K562 (cell line): ENCODE results near the gene RAD21L1. TPM values are rescaled to one million over a fixed set of nuclear protein-coding genes. Genes with fewer than 3 reads are reported as not detected.

Experiments used
- ATF2 ChIP-seq: sonication (generic); formaldehyde crosslinking; IDR thresholded peaks from 2 replicates; pipeline ENCODE4 v1.8.1; 2022; ENCODE audit warnings: missing genetic modification reagents
- CHD7 ChIP-seq: fragments of 200-600 bp; sonication (generic); IDR thresholded peaks from one replicate; pipeline ENCODE4 v1.6.1; 2012; ENCODE audit warnings: mild to moderate bottlenecking, low read depth, low read length, inconsistent platforms
- SMC3 ChIP-seq: conservative IDR thresholded peaks from 2 replicates; pipeline ENCODE4 v1.6.1; 2011; ENCODE audit warnings: low read depth, low read length, improper control_type of control experiment; ENCODE audit not compliant: insufficient read depth
- ZMIZ1 ChIP-seq, 2 experiments: fragments of 150-350 bp in 1 of 2; IDR thresholded peaks; 2 replicates each; pipeline ENCODE4 v1.6.1; 2012 to 2016; ENCODE audit warnings: low read depth in 2 of 2, low read length in 2 of 2, mild to moderate bottlenecking in 1 of 2, moderate library complexity in 1 of 2
- ZNF174 ChIP-seq: fragments of 250-450 bp; sonication (Bioruptor Pico); IDR thresholded peaks from 2 replicates; pipeline ENCODE4 v1.4.0; 2020; ENCODE audit warnings: mild to moderate bottlenecking
- ZNF507 ChIP-seq: conservative IDR thresholded peaks from 2 replicates; pipeline ENCODE4 v1.6.1; 2017; ENCODE audit warnings: missing genetic modification characterization, missing compliant biosample characterization
- ZZZ3 ChIP-seq: fragments of 450-650 bp; IDR thresholded peaks from 2 replicates; pipeline ENCODE4 v1.6.1; 2016; ENCODE audit warnings: antibody characterized with exemption, mild to moderate bottlenecking, moderate library complexity
- polyA plus RNA-seq, 8 experiments: library from polyadenylated mRNA; depleted of rRNA in 4 of 8; stranded (reverse) in 5 of 8; unstranded in 3 of 8; fragments of >200 nt; fragmentation: Nextera tagmentation in 2 of 8; fragmentation: Illumina TruSeq in 1 of 8; extraction: Ambion mirVana in 2 of 8; extraction: Trizol in 1 of 8; gene quantifications; 2 replicates each; pipeline versions ENCODE4 v1.2.1 to v1.2.3, GENCODE V29; 2011 to 2014; ENCODE audit warnings: inconsistent platforms in 1 of 8, missing spikeins in 1 of 8
- total RNA-seq, 7 experiments: library from RNA; depleted of rRNA in 6 of 7; stranded (reverse); fragments of >200 nt in 6 of 7; fragmentation: Illumina TruSeq in 2 of 7; extraction: Trizol in 2 of 7; gene quantifications; 2 replicates each; pipeline versions ENCODE4 v1.2.1 to v1.2.3, GENCODE V29; 2011 to 2021; ENCODE audit warnings: low replicate concordance in 1 of 7
- TF ChIP-seq, protein P1 (sequence below): sonication (generic); formaldehyde crosslinking; IDR thresholded peaks from 2 replicates; pipeline ENCODE4 v1.8.1; 2023; ENCODE audit warnings: mild to moderate bottlenecking, missing genetic modification reagents

The RAD21L1 gene
- total and polyA plus RNA-seq, 9 of the 15 experiments (the other 6 are each of a cell fraction or from before 2014, with no cell fraction given), result 0.17 to 1.7 (median 0.45) TPM; not detected in 1

GRCh38 chr20:1187605-1188171, 38.2 kb upstream of the RAD21L1 start (continued):
- TF ChIP-seq CHD7 (no peak), ATF2 (CRISPR knock-in tag) (no peak), ZNF507 (no peak), SMC3 (no peak), ZNF174 (no peak), ZMIZ1 (IDR thresholded peaks at IDR 0.05; ENCODE audit: low read depth in 2 of 2, low read length in 2 of 2) (no peak; a peak in 1 of 4 replicates), ZZZ3 (no peak)
- TF ChIP-seq, protein P1, sequence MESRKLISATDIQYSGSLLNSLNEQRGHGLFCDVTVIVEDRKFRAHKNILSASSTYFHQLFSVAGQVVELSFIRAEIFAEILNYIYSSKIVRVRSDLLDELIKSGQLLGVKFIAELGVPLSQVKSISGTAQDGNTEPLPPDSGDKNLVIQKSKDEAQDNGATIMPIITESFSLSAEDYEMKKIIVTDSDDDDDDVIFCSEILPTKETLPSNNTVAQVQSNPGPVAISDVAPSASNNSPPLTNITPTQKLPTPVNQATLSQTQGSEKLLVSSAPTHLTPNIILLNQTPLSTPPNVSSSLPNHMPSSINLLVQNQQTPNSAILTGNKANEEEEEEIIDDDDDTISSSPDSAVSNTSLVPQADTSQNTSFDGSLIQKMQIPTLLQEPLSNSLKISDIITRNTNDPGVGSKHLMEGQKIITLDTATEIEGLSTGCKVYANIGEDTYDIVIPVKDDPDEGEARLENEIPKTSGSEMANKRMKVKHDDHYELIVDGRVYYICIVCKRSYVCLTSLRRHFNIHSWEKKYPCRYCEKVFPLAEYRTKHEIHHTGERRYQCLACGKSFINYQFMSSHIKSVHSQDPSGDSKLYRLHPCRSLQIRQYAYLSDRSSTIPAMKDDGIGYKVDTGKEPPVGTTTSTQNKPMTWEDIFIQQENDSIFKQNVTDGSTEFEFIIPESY, result no peak
